Gastroesophageal sphincter (tissue), 4 donors: ENCODE results near the gene LSM6. TPM values are rescaled to one million over a fixed set of nuclear protein-coding genes. Genes with fewer than 3 reads are reported as not detected.

Experiments
- ATAC-seq: fragments of 150-250 bp; one replicate; pipeline ENCODE4 v1.9.1; 2016; ENCODE audit warnings: mild to moderate bottlenecking, moderate library complexity
- H3K27ac ChIP-seq, 4 donors: fragments of 200-600 bp; sonication (generic) in 3 of 4; 1 replicate in 3 of 4; 2 replicates in 1 of 4; pipeline ENCODE4 v1.5.1; 2016 to 2019
- H3K27me3 ChIP-seq: fragments of 200-600 bp; sonication (generic); one replicate; pipeline ENCODE4 v1.5.1; 2019
- H3K36me3 ChIP-seq, 2 donors: fragments of 200-600 bp; sonication (generic); one replicate each; pipeline ENCODE4 v1.5.1; 2019; ENCODE audit warnings: control low read depth in 1 of 2
- H3K4me1 ChIP-seq, 3 donors: fragments of 200-600 bp; sonication (generic); 1 replicate in 2 of 3; 2 replicates in 1 of 3; pipeline ENCODE4 v1.5.1; 2016 to 2019; ENCODE audit warnings: control low read depth in 2 of 3
- H3K4me3 ChIP-seq, 2 donors: fragments of 200-600 bp; sonication (generic); one replicate each; pipeline ENCODE4 v1.5.1; 2019; ENCODE audit warnings: mild to moderate bottlenecking in 1 of 2, moderate library complexity in 1 of 2
- H3K9me3 ChIP-seq, 3 donors: fragments of 200-600 bp; sonication (generic); one replicate each; pipeline ENCODE4 v1.5.1; 2017 to 2019; ENCODE audit warnings: control low read depth in 2 of 3
- EP300 ChIP-seq: sonication (generic); formaldehyde crosslinking; IDR thresholded peaks from one replicate; pipeline ENCODE4 v1.6.1; 2017; ENCODE audit warnings: antibody characterized with exemption, mild to moderate bottlenecking
- POLR2A ChIP-seq, 2 donors: fragments of 450-650 bp; IDR thresholded peaks; one replicate each; pipeline ENCODE4 v1.6.1; 2017; ENCODE audit warnings: antibody characterized with exemption in 2 of 2, mild to moderate bottlenecking in 2 of 2, moderate library complexity in 1 of 2
- POLR2AphosphoS5 ChIP-seq: sonication (generic); formaldehyde crosslinking; IDR thresholded peaks from one replicate; pipeline ENCODE4 v1.6.1; 2017; ENCODE audit warnings: antibody characterized with exemption
- WGBS, 2 donors: methylation state at CpG; one replicate each; pipeline ENCODE4 v1.1.5; 2018; ENCODE audit warnings: low coverage in 1 of 2; 5-methylcytosine and 5-hydroxymethylcytosine counted together
- total RNA-seq, 4 donors: library from RNA; depleted of rRNA; stranded (reverse); fragments of >200 nt; gene quantifications; one replicate each; pipeline ENCODE4 v1.1.0, GENCODE V29; 2016
- TF ChIP-seq, protein P1 (sequence below), 4 experiments: fragments of 200-600 bp in 2 of 4; fragments of 450-650 bp in 2 of 4; sonication (generic) in 1 of 4; IDR thresholded peaks; one replicate each; pipeline ENCODE4 v1.5.1; 2017 to 2019; ENCODE audit warnings: antibody characterized with exemption in 4 of 4, mild to moderate bottlenecking in 2 of 4, moderate library complexity in 2 of 4

LSM6 gene
- total RNA-seq, 4 donors from 2014 or later, result 11.5 to 28.4 (median 26.2) TPM

GRCh38 chr4:146155152-146155724, 20.3 kb upstream of the LSM6 start:
- ATAC-seq, result no peak
- Histone ChIP-seq H3K27me3 (peaks cover 4% of the 10 kb centered on the region), H3K4me1 (no peaks in the 10 kb centered on the region), H3K36me3 (no peaks in the 10 kb centered on the region), H3K27ac (no peak overlapping the region), H3K9me3 (peaks cover 0 to 16% (median 0%) of the 10 kb centered on the region in 3 donors), H3K4me3 (no peak overlapping the region)
- TF ChIP-seq EP300 (no peak), POLR2AphosphoS5 (no peak), POLR2A (IDR thresholded peaks at IDR 0.05) (no peak)
- TF ChIP-seq, protein P1, sequence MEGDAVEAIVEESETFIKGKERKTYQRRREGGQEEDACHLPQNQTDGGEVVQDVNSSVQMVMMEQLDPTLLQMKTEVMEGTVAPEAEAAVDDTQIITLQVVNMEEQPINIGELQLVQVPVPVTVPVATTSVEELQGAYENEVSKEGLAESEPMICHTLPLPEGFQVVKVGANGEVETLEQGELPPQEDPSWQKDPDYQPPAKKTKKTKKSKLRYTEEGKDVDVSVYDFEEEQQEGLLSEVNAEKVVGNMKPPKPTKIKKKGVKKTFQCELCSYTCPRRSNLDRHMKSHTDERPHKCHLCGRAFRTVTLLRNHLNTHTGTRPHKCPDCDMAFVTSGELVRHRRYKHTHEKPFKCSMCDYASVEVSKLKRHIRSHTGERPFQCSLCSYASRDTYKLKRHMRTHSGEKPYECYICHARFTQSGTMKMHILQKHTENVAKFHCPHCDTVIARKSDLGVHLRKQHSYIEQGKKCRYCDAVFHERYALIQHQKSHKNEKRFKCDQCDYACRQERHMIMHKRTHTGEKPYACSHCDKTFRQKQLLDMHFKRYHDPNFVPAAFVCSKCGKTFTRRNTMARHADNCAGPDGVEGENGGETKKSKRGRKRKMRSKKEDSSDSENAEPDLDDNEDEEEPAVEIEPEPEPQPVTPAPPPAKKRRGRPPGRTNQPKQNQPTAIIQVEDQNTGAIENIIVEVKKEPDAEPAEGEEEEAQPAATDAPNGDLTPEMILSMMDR (IDR thresholded peaks at IDR 0.05), result no peak
- 66 to 78% methylated on average over 3 of the region's 3 CpGs for WGBS, 2 donors

DNA sequence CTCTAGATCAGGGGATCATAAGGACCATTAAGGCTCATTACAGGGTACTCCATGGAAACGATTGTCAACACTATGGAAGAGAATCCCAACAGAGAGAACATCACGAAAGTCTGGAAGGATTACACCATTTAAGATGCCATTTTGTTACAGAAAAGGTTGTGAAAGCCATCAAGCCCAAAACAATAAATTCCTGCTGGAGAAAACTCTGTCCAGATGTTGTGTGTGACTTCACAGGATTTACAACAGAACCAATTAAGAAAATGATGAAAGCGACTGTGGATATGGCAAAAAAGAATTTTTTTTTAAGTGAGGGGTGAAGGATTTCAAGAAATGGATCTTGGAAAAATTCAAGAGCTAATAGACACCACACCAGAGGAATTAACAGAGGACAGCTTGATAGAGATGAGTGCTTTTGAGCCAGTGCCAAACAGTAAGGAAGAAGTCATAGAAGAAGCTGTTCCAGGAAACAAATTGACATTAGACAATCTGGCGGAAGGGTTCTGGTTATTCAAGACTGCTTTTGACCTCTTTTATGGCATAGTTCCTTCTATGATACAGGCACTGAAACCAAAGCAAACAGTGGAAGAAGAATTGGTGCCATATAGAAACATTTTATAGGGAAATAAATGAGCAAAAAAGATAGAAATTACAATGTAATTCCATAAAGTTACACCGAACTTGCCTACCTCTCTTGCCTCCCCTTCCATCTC, 17.3 kb upstream of the LSM6 start:
- WGBS, 2 donors, result 80% methylated on average over 5 of the region's 5 CpGs
- no peak overlapping the region for H3K27ac ChIP-seq
- H3K4me3 ChIP-seq, result no peak overlapping the region
- H3K27me3 ChIP-seq, result peaks cover 4% of the 10 kb centered on the region
- no peaks in the 10 kb centered on the region for H3K4me1 ChIP-seq
- H3K36me3 ChIP-seq, result no peaks in the 10 kb centered on the region
- H3K9me3 ChIP-seq, result peaks cover 0 to 35% (median 0%) of the 10 kb centered on the region in 3 donors
- TF ChIP-seq POLR2A (IDR thresholded peaks at IDR 0.05), result no peak
- no peak for TF ChIP-seq POLR2AphosphoS5
- no peak for TF ChIP-seq EP300
- TF ChIP-seq, protein P1 (IDR thresholded peaks at IDR 0.05), result no peak
- no peak for ATAC-seq

- no peak overlapping the region for H3K4me3 ChIP-seq
- peaks cover 4% of the 10 kb centered on the region for H3K27me3 ChIP-seq
- WGBS, 2 donors, result 81 to 88% methylated on average over 3 to 4 of the region's 4 CpGs
- ATAC-seq, result no peak
- no peaks in the 10 kb centered on the region for H3K4me1 ChIP-seq
- no peaks in the 10 kb centered on the region for H3K36me3 ChIP-seq
- no peak for TF ChIP-seq EP300
- TF ChIP-seq, protein P1 (IDR thresholded peaks at IDR 0.05), result no peak
- no peak for TF ChIP-seq POLR2AphosphoS5
- TF ChIP-seq POLR2A (IDR thresholded peaks at IDR 0.05), result no peak
- peaks cover 0 to 35% (median 0%) of the 10 kb centered on the region in 3 donors for H3K9me3 ChIP-seq
- H3K27ac ChIP-seq, result no peak overlapping the region
Measured at GRCh38 chr4:146159384-146160058, 16.0 kb upstream of the LSM6 start.

- TF ChIP-seq, protein P1 (IDR thresholded peaks at IDR 0.05), result no peak
- no peak for TF ChIP-seq POLR2A (IDR thresholded peaks at IDR 0.05)
- TF ChIP-seq EP300, result no peak
- no peak for TF ChIP-seq POLR2AphosphoS5
- H3K27ac ChIP-seq, result no peak overlapping the region
Measured at GRCh38 chr4:146161243-146161642, 14.3 kb upstream of the LSM6 start.

More at GRCh38 chr4:146161243-146161642, 14.3 kb upstream of the LSM6 start:
- Histone ChIP-seq H3K4me3 (no peak overlapping the region), H3K4me1 (no peaks in the 10 kb centered on the region), H3K36me3 (no peaks in the 10 kb centered on the region), H3K27me3 (peaks cover 4% of the 10 kb centered on the region), H3K9me3 (peaks cover 0 to 35% (median 0%) of the 10 kb centered on the region in 3 donors)
- no peak for ATAC-seq
